Suprapubic skin (tissue), 4 donors: ENCODE data around the gene CKM. TPM values are rescaled to one million over a fixed set of nuclear protein-coding genes. Genes with fewer than 3 reads are reported as not detected.

Source experiments
- DNase-seq, 2 donors: peaks; one replicate each; pipeline ENCODE4 v3.0.0-alpha.2; 2019; ENCODE audit warnings: low spot score in 2 of 2
- H3K27ac ChIP-seq: fragments of 200-600 bp; sonication (generic); one replicate; pipeline ENCODE4 v1.5.1; 2019
- H3K27me3 ChIP-seq: fragments of 200-600 bp; sonication (generic); one replicate; pipeline ENCODE4 v1.5.1; 2019
- H3K36me3 ChIP-seq: fragments of 200-600 bp; sonication (generic); one replicate; pipeline ENCODE4 v1.5.1; 2019
- H3K4me1 ChIP-seq: fragments of 200-600 bp; sonication (generic); one replicate; pipeline ENCODE4 v1.5.1; 2019
- H3K4me3 ChIP-seq: fragments of 200-600 bp; sonication (generic); one replicate; pipeline ENCODE4 v1.5.1; 2019; ENCODE audit warnings: mild to moderate bottlenecking
- H3K9me3 ChIP-seq: fragments of 200-600 bp; sonication (generic); one replicate; pipeline ENCODE4 v1.5.1; 2019
- CTCF ChIP-seq, 2 donors: fragments of 200-600 bp in 1 of 2; fragments of 450-650 bp in 1 of 2; sonication (generic) in 1 of 2; IDR thresholded peaks; one replicate each; pipeline ENCODE4 v1.5.1; 2016 to 2019; ENCODE audit warnings: antibody characterized with exemption in 2 of 2, mild to moderate bottlenecking in 1 of 2, moderate library complexity in 1 of 2
- EP300 ChIP-seq: sonication (generic); formaldehyde crosslinking; IDR thresholded peaks from one replicate; pipeline ENCODE4 v1.6.1; 2017; ENCODE audit warnings: antibody characterized with exemption
- POLR2A ChIP-seq, 2 donors: fragments of 450-650 bp; IDR thresholded peaks; one replicate each; pipeline ENCODE4 v1.6.1; 2017; ENCODE audit warnings: antibody characterized with exemption in 2 of 2, mild to moderate bottlenecking in 2 of 2, moderate library complexity in 2 of 2
- POLR2AphosphoS5 ChIP-seq, 3 donors: sonication (generic); formaldehyde crosslinking; IDR thresholded peaks; one replicate each; pipeline ENCODE4 v1.6.1; 2017; ENCODE audit warnings: antibody characterized with exemption in 3 of 3
- WGBS: methylation state at CpG from one replicate; pipeline ENCODE4 v1.1.5; 2018; 5-methylcytosine and 5-hydroxymethylcytosine counted together
- total RNA-seq, 4 donors: library from RNA; depleted of rRNA; stranded (reverse); fragments of >200 nt; gene quantifications; one replicate each; pipeline ENCODE4 v1.1.0, GENCODE V29; 2016

Gene CKM
- total RNA-seq, 4 donors from 2014 or later, result not detected

- no peak for DNase-seq
- H3K4me3 ChIP-seq, result no peak overlapping the region
- H3K9me3 ChIP-seq, result no peaks in the 10 kb centered on the region
- peaks cover 42% of the 10 kb centered on the region for H3K36me3 ChIP-seq
- H3K4me1 ChIP-seq, result peaks cover 9% of the 10 kb centered on the region
- H3K27me3 ChIP-seq, result no peaks in the 10 kb centered on the region
- WGBS, result 95% methylated on average over 8 of the region's 18 CpGs
- no peak for TF ChIP-seq CTCF (IDR thresholded peaks at IDR 0.05)
- no peak for TF ChIP-seq POLR2AphosphoS5 (IDR thresholded peaks at IDR 0.05)
- no peak for TF ChIP-seq POLR2A (IDR thresholded peaks at IDR 0.05)
- TF ChIP-seq EP300, result no peak
- no peak overlapping the region for H3K27ac ChIP-seq
Observed at GRCh38 chr19:45297674-45298073, 25.0 kb downstream of the CKM start.

DNA sequence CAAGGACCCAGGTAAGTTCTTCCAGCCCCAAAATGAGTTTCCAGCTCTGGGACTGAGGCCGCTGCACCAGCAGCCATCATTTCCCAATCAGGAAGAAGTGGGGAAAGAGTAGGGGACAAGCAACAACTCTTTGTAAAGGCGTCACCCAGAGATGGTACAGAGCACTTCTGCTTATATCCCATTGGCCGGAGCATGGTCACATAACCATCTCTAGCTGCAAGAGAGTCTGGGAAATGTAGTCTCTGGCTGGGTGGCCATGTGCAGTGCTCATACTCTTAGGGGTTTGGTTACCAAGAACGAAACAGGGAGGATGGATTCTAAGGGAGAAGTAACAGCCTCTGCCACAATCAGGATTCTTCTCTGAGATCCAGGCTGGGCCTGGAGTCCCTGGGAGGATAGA lies 26.3 kb downstream of the CKM start:
- no peaks in the 10 kb centered on the region for H3K27me3 ChIP-seq
- no peak for DNase-seq
- peaks cover 44% of the 10 kb centered on the region for H3K36me3 ChIP-seq
- no peak overlapping the region for H3K4me3 ChIP-seq
- no peak for TF ChIP-seq POLR2AphosphoS5 (IDR thresholded peaks at IDR 0.05)
- no peak for TF ChIP-seq EP300
- TF ChIP-seq POLR2A (IDR thresholded peaks at IDR 0.05), result no peak
- TF ChIP-seq CTCF (IDR thresholded peaks at IDR 0.05), result no peak
- WGBS, result 89% methylated on average over 4 of the region's 4 CpGs
- H3K9me3 ChIP-seq, result no peaks in the 10 kb centered on the region
- H3K4me1 ChIP-seq, result peaks cover 9% of the 10 kb centered on the region
- no peak overlapping the region for H3K27ac ChIP-seq

DNA sequence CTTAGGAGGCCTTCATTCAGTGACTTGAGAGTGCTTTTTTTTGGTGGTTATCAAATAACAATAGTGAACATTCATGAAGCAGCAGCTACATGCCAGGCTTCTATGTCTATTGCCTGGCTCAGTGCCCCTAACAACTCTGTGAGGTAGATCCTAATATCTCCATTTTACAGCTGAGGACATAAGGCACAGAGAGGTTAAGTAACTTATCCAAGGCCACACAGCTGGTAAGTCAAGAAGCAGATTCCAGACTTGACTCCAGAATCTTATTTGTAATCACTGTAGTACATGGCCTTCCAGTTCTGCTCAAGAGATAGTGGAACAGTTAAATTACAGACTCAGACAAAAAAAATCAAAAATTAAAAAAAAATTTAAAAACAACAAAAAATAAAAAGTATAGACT lies 26.8 kb downstream of the CKM start:
- H3K9me3 ChIP-seq, result no peaks in the 10 kb centered on the region
- H3K27me3 ChIP-seq, result no peaks in the 10 kb centered on the region
- no peak overlapping the region for H3K27ac ChIP-seq
- no peak overlapping the region for H3K4me3 ChIP-seq
- no peak for DNase-seq
- TF ChIP-seq CTCF (IDR thresholded peaks at IDR 0.05) (no peak), EP300 (no peak), POLR2A (IDR thresholded peaks at IDR 0.05) (no peak), POLR2AphosphoS5 (IDR thresholded peaks at IDR 0.05) (no peak)
- peaks cover 49% of the 10 kb centered on the region for H3K36me3 ChIP-seq
- peaks cover 9% of the 10 kb centered on the region for H3K4me1 ChIP-seq

GRCh38 chr19:45294291-45295029 lies 28.2 kb downstream of the CKM start:
- H3K36me3 ChIP-seq, result peaks cover 56% of the 10 kb centered on the region
- TF ChIP-seq POLR2AphosphoS5 (IDR thresholded peaks at IDR 0.05), result no peak
- no peak for TF ChIP-seq POLR2A (IDR thresholded peaks at IDR 0.05)
- no peak for TF ChIP-seq EP300
- TF ChIP-seq CTCF (IDR thresholded peaks at IDR 0.05), result no peak
- H3K4me3 ChIP-seq, result no peak overlapping the region
- H3K27ac ChIP-seq, result no peak overlapping the region
- H3K4me1 ChIP-seq, result peaks cover 9% of the 10 kb centered on the region
- H3K9me3 ChIP-seq, result no peaks in the 10 kb centered on the region
- 45% methylated on average over 12 of the region's 12 CpGs for WGBS
- no peaks in the 10 kb centered on the region for H3K27me3 ChIP-seq
- no peak for DNase-seq

DNA sequence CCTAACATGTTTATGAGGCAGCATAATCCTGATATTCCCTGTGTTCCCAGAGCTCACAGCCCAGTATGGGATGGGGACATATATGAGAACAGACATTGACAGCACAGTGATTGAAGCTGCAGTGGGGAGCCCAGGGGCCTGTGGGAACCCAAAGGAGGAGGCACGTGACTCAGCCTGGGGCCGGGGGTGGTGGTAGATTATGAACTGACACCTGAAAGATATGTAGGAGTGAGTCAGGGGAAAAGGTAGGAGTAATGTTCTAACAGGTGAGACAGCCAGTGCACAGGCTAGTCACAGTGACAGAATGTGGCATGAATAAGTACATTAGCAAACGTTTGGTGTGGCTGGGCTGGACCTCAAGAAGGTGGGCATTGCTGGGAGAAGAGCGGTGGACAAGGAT lies 29.0 kb downstream of the CKM start:
- Histone ChIP-seq H3K36me3 (peaks cover 53% of the 10 kb centered on the region), H3K9me3 (no peaks in the 10 kb centered on the region), H3K4me3 (no peak overlapping the region), H3K27me3 (no peaks in the 10 kb centered on the region), H3K4me1 (peaks cover 9% of the 10 kb centered on the region), H3K27ac (no peak overlapping the region)
- no peak for DNase-seq
- WGBS, result 81% methylated on average over 4 of the region's 4 CpGs
- TF ChIP-seq CTCF (IDR thresholded peaks at IDR 0.05), result no peak
- no peak for TF ChIP-seq POLR2A (IDR thresholded peaks at IDR 0.05)
- no peak for TF ChIP-seq POLR2AphosphoS5 (IDR thresholded peaks at IDR 0.05)
- TF ChIP-seq EP300, result no peak
